ENCODE data around the gene REEP3. TPM values are rescaled to one million over a fixed set of nuclear protein-coding genes. Genes with fewer than 3 reads are reported as not detected.

REEP3 gene
- total and polyA plus RNA-seq, 2 of the 4 experiments (the other 2 are of a cell fraction), result 11.7 to 28.9 TPM

GRCh38 chr10:63588436-63589167, 67.4 kb downstream of the REEP3 start:
- H3K4me2 ChIP-seq (ENCODE audit: low read depth, low read length), result no peak overlapping the region
- ChIA-PET POLR2A (ENCODE audit: unreplicated experiment) (no interaction called here), CTCF (interaction anchor here (0.6 kb wide), 1 partner anchor 28 kb away, joined by 3 read pairs; no protein-coding TSS in a partner anchor)
- H2BK120ac ChIP-seq (ENCODE audit: low read depth, low read length), result no peak overlapping the region
- peaks cover 19 to 53% of the 10 kb centered on the region in 2 experiments for H3K79me1 ChIP-seq (ENCODE audit: low read depth in 1 of 2, low read length in 2 of 2)
- ATAC-seq (ENCODE audit: low read depth) (peak; percentile 17; the same call in 1 of the 2 replicates), DNase-seq (peak; percentile 39)
- H2AFZ ChIP-seq (replicated peaks; ENCODE audit: low read length, poor library complexity), result no peak overlapping the region
- H2BK20ac ChIP-seq (ENCODE audit: low read depth, low read length), result no peak overlapping the region
- H3K56ac ChIP-seq (ENCODE audit: extremely low read depth, insufficient read depth, low read length), result no peak overlapping the region
- BruUV-seq (replicated peaks), result no TSS peak
- H4K20me1 ChIP-seq (ENCODE audit: insufficient read depth, low read length), result peaks cover 12% of the 10 kb centered on the region; the same call in 1 of the 2 replicates
- no peak overlapping the region for H2BK15ac ChIP-seq (ENCODE audit: low read depth, low read length)
- no peak overlapping the region for H3K27ac ChIP-seq (ENCODE audit: insufficient read depth, low read length)
- no peak overlapping the region for H3K4me3 ChIP-seq (ENCODE audit: insufficient read depth, low read depth, low read length)
- no peaks in the 10 kb centered on the region for H3K27me3 ChIP-seq (ENCODE audit: control insufficient read depth, insufficient read depth, low read length)
- in situ Hi-C loops (cut with MboI; ENCODE audit: low sequenced_read_pairs) (no loop called here), intact Hi-C loops (cut with micrococcal nuclease) (no loop called here), dilution Hi-C loops (cut with HindIII; ENCODE audit: low sequenced_read_pairs, unreplicated experiment) (no loop called here)
- H3K9ac ChIP-seq (ENCODE audit: low read depth, low read length), result no peak overlapping the region
- H4K8ac ChIP-seq (ENCODE audit: low read depth in 2 of 2, low read length in 2 of 2), result no peak overlapping the region
- no peak overlapping the region for H2AK5ac ChIP-seq (ENCODE audit: low read depth, low read length)
- 95% methylated on average over 4 of the region's 4 CpGs; no CpG with 5 or more reads in 1 of the 2 experiments for WGBS, 2 experiments (ENCODE audit: extremely low coverage in 2 of 2, insufficient read length in 1 of 2)
- H3K36me3 ChIP-seq (ENCODE audit: control insufficient read depth, insufficient read depth, low read length), result no peaks in the 10 kb centered on the region
- H4K5ac ChIP-seq (ENCODE audit: low read depth, low read length), result no peak overlapping the region
- H2AK9ac ChIP-seq (replicated peaks; ENCODE audit: low read depth, low read length, poor library complexity), result no peak overlapping the region
- no peaks in the 10 kb centered on the region for H3K9me3 ChIP-seq (ENCODE audit: control insufficient read depth, insufficient read depth, low read length)
- no peak overlapping the region; the same call in 1 of the 2 replicates for H3K23ac ChIP-seq (ENCODE audit: low read depth, low read length)
- H3K18ac ChIP-seq (ENCODE audit: low read depth, low read length), result no peak overlapping the region
- H3K4me1 ChIP-seq (ENCODE audit: control insufficient read depth, insufficient read depth, low read length), result peaks cover 10% of the 10 kb centered on the region
- H3K9me1 ChIP-seq (ENCODE audit: insufficient read depth, low read length), result peaks cover 6% of the 10 kb centered on the region
- no peak overlapping the region for H2BK5ac ChIP-seq (ENCODE audit: low read depth, low read length, poor library complexity, severe bottlenecking)
- TF ChIP-seq FOS (IDR thresholded peaks at IDR 0.05; ENCODE audit: low read depth, low read length) (no peak), RCOR1 (IDR thresholded peaks at IDR 0.05; ENCODE audit: insufficient replicate concordance, low read length) (no peak), MAFK (IDR thresholded peaks at IDR 0.05; ENCODE audit: low read depth, low read length) (no peak), RFX5 (IDR thresholded peaks at IDR 0.05; ENCODE audit: low read depth, low read length) (no peak)
- TF ChIP-seq, protein P1, sequence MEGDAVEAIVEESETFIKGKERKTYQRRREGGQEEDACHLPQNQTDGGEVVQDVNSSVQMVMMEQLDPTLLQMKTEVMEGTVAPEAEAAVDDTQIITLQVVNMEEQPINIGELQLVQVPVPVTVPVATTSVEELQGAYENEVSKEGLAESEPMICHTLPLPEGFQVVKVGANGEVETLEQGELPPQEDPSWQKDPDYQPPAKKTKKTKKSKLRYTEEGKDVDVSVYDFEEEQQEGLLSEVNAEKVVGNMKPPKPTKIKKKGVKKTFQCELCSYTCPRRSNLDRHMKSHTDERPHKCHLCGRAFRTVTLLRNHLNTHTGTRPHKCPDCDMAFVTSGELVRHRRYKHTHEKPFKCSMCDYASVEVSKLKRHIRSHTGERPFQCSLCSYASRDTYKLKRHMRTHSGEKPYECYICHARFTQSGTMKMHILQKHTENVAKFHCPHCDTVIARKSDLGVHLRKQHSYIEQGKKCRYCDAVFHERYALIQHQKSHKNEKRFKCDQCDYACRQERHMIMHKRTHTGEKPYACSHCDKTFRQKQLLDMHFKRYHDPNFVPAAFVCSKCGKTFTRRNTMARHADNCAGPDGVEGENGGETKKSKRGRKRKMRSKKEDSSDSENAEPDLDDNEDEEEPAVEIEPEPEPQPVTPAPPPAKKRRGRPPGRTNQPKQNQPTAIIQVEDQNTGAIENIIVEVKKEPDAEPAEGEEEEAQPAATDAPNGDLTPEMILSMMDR (conservative IDR thresholded peaks at IDR 0.05; ENCODE audit: low read depth, low read length), result no peak
- H3K14ac ChIP-seq (replicated peaks; ENCODE audit: low read depth, low read length), result no peak overlapping the region
- no peak overlapping the region for H4K91ac ChIP-seq (ENCODE audit: insufficient read depth, low read depth, low read length)
- no peak overlapping the region for H3K4ac ChIP-seq (ENCODE audit: low read depth, low read length)

Measured in IMR-90 (cell line).